ELR (cell line): ENCODE measurements around the gene TEX35.
"Not testable (repeated sequence)": the region's sequence is repeated elsewhere in the genome, so short reads cannot be mapped to it uniquely, and the experiment has no call there.

Experiments used
- DNase-seq: peaks from one replicate; pipeline ENCODE4 v3.0.0-alpha.2; 2015; ENCODE audit warnings: low read depth

TEX35 gene

DNA sequence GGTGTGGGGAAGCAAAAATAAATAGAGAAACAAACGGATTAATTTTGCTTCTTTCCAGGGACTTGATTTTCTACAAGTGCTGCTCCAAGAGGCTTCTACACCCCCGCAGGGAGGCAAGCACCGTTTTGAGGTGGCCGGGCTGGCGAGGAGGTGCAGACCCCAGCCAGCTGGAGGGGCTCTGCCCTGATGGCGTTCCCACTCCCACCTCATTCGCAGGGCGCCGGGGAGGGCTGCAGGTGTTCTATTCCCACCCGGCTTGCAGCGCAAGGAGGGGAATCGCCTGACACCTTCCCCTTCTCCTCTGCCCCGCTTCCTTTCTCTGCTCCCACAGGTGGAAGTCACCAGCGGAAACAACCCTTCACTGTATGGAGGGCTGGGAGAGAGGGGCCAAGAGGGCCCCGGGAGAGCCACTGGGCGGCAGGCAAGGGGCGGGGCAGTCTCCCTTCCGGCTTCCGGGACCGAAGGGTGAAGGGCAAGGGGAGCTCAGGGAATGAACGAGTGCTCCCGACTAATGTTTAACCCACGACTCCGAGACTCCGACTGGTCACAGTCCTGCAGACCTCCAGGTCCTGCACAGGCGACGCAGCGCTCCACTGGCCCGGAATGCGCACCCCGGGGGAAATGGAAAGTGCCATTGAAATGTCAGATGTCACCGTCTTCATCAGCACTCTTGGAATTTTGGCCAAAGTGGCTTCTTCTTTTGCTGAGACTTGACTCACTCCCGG, 29.1 kb downstream of the TEX35 start:
- DNase-seq, result peak; percentile 58

DNA sequence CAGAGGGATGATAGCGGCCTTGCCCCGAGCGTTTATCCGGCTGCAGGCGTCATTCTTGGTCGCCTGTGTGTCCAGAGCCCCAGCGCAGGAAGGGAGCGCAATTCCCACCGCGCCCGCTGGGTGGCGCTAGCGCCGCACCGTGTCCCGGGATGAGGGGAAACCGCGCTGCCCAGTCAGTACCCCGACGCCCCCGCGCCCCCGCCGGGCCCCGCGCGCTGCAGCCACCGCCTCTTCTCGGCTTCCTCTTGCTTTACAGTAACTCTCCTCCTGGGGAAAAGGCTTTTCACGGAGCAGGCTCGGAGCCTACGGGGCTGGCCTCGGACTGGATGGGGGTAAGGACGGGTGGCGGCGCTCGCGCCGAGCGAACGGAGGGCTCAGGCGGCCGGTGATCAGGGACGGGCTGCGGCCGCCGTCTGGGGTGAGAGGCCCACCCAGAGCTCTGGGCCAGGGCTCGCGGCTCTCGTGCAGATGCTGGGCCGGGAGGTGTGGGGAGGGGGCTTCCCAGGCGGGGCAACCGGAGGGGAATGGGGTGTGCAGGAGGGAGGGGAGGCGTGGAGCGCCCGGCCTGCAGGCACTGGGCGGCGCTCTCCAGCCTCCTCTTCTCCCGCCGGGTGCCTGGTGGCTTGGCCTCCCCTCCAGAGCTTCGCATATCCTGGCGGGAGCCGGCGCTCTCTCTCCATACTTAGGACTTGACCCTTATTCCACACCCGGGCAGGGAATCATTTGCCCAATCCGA, 29.8 kb downstream of the TEX35 start:
- DNase-seq, result peak; percentile 85

DNA sequence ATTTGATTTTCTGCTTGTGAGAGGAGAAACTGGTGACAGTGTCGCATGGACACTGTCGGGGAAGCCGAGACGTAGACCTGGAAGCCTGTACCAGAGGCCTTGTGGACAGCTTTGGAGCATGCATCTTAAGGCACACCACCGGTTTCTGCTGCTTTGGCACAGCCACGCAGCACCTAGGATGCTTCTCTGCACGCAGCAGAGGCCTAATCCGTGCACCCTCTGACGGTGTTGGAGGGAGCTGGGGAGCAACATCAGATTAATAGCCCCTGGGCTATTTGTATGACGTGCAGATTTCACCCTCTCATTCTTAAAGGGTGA, 30.3 kb downstream of the TEX35 start:
- DNase-seq, result peak; percentile 64

DNA sequence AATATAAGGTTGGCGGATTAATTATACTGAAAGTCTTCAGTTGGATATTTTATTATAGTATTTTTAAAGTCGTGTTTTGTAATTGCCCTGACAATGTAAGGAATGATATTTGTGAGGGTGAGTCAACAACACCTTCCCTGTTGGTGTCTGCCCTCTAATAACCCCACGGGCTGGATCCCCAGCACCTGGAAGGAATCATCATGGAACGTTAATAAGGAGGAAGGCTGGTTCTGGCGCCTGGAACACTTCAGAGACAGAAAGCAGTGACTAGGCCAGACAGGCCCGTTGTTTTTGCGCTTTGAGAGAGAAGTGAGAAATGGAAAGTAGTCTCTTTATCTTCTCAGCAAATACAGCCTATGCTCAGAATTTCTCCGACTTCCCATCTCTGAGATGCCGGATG, 31.6 kb downstream of the TEX35 start:
- DNase-seq, result no peak

DNA sequence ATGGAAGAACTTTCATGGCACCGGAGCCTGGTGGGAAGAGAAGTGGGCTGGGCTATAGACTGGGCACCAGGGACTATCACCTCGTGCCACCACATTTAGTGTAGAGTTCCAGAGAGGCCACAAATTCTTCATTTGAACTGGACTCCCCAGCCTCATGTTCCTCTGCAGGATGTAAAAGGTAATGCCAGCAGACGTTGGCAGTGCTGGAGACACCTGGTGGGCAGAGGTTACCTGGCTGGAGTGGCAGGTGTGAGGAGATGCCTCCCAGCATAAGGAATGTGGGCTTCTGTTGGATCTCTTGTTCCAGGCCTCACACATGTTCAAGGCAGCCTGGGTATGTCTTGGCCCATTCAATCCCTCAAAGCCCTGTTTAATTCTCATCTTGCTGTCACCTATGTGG, 35.2 kb downstream of the TEX35 start:
- no peak for DNase-seq

DNA sequence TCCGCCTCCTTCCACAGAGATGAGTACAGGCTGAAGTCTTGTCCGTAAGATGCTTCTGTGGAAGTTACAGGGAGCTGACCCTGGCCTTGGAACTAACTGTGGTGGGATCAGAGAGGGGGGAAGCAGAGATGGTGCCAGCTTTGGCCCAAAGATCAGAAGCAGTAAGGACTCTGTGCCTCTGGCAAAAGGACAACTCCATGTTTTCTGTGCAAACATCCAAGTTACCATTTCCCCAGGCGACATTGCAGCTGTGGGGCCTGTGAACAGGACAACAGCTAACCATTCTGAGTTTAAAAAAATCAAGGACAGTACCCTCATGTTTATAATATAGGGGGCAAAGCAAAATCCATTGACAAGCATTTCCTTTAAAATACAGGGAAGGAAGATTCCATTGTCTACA, 38.4 kb downstream of the TEX35 start:
- DNase-seq, result no peak

DNA sequence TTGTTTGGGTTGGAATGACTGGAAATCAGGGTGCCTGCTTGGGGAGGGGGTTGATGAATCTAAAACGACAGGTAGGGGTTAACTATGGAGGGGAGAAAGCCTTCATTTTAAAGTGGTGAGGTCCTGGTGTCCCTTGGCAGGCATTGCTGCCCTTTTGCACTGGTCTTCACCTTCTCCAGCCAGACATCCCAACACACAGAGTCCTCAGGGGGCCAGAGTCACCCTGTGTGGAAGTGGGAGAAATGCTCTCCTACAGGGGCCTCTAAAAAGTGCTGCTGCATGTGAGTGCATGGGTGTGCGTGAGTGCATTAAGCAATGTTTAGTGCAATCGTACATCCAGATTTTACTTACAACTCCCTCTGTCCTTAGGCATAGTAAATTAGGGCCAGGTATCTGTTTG, 39.0 kb downstream of the TEX35 start:
- no peak for DNase-seq

DNA sequence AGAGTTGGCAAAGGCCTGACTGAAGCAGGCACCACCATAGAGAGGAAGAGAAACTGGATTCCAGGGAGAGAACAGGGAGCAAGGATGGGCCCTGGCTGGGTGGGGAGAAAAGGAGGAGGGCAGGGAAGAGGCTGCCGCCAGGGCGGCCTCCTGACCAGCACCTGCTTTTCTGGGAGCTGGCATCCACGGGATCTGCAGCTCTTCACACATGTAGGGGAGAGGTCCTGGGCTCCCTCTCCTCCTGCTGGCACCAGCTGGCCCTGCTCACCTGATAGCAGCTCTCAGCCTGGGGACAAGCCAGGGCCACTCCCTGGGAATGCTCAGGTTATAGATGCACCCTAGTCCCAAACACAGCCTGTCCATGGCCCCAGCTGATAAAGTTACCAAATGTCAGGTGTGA, 39.9 kb downstream of the TEX35 start:
- DNase-seq, result no peak

DNA sequence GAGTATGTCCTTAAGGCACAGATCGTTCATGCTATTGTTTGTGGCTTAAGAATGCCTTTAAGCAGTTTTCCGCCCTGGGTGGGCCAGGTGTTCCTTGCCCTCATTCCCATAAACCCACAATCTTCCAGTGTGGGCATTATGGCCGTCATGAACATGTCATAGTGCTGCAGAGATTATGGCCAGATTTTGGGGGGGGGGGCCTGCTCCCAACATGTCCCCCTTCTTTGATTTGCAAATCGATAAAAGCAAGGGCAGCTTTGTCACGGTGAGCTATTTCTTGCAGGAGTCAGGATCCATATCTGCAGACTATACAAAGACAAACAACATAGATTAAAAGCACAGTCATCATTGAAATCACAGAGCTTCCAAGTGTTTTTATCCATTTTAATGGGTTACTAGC, 41.4 kb downstream of the TEX35 start:
- DNase-seq, result not testable (repeated sequence)

DNA sequence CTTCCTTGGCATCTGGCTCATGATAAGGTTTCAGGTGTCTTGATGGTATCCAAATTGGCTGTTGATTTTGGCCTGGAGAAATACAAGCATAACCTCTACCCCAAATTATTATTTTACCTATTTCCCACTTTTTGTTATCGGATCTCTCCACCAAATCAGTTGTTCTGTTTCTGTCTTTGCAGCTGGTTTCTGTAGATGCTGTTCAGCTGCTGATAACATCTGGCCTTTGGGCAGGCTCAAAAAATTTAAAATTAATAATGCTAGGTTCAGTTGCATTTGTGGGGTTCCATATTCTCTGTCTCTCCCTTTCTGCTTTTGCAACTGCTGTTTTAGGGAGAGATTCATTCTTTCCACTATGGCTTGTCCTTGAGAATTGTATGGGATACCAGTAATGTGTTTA, 42.7 kb downstream of the TEX35 start:
- DNase-seq, result not testable (repeated sequence)

DNA sequence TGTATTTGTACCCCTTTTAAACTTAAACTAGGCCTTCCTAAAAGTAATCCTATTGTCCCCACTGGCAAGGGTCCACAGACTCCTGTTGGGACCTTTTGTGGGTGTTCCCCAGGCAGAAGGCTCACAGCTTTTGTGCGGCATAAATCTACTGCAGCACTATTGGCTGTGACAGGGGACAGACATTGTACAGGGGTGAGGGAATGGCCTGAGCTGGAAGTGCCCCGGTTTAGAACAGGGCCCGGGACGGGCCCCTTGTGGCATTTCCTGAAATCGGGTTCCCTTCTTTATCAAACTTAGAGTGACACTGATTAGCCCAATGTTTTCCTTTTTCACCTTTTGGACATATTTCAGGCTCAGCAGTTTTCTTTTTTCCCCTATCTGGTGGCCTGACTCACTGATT, 45.9 kb downstream of the TEX35 start:
- not testable (repeated sequence) for DNase-seq

DNA sequence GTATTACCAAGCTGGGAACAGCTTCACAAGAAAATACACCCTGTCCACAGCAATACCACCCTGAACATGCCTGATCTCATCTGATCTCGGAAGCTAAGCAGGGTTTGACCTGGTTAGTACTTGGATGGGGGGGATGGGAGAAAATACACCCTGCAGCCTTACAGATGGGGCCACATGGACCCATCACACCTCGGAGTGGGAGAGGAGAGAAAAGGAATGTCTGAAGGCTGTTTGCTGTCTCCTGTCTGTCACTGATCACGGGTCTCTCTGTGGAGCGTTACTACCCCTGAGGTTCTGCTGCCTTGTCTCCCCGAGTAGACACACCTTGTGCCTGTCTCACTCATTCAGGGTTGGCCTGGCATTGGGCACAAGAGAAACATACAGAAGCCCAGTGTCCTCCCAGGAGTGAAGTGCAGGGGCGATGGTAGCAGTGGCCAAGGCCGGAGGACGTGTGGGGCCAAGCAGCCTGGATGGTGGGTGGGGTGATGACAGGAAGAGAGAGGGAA, 48.0 kb downstream of the TEX35 start:
- no peak for DNase-seq

DNA sequence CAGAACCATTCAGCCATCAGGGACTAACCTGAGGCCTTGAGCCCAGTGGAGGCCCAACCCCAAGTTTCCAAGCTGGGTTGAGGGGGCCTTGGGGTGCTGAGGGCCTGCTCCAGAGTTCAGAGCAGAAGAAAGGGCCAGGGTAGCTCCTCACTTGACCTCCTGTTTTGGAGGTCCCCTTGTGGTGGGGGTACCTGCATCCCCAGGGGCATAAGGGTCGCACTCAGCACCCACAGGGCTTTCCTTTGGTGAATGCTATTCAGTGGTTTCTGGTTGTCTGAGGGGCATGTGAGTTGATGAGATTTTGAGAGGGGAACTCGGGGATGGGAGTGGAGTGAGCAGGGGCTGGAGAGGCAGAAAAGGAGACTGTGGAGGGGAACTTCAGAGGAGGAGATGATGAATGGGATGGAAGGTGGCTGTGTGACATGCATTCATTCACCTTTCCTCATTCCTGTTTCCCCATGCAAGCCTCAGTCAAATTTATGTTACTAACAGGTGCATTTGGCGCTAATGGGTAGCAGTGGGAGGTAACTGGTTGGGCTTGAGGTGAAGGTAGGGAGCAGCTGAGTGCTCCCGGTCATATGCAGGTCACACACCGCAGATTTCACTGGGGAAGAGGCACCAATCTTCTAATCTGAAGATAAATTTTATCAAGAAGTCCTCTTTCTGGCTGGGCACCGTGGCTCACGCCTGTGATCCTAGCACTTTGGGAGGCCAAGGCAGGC, 50.4 kb downstream of the TEX35 start:
- DNase-seq, result no peak

DNA sequence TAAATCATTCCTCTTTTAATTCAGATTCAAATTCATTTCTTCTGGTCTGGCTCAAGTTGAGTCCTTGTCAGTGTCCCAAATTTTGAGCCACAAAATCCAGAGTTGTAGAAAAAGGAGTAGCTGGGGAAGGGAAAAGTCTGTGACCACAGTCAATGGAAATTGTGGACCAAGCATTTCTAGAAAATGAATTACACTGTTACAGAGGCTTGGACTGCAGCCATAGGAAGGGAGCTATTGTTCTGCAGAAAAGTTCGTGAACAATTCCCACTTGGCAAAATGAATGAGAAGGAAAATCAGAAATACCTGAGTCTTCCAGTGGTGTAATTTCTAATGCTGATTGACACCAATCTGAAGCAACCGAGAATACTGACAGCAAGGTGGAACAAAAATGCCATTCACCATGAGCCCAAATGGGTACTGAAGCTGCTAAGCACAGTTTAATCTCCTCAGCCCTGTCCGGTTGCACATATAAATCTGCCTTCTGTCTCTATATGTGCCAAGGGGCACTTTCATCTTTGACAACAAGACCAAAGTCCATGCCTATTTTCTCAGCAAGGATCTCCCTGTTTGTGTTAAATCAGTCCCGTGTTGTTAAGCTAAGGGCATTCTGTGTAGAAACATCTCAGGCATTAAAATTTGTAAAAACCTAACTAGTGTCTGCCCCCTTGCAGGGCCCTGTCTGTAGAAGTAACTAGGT, 51.3 kb downstream of the TEX35 start:
- no peak for DNase-seq

DNA sequence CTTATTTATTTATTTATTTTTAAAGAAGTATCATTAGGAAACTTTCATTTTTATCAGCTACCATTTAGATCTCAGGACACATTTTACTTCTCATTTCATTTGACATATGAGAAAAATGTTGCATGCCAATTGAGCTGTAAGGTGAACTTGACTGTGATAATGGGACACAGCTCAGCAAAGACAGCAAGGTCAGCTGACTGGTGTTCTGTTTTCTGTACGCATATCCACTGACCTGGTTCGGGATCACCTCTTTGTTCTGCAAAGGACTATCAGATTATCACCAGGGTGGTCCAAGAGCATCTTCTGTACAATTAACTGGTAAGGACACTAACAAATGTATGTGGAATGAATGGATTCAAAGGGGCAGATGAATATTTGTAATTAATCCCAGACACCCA, 51.9 kb downstream of the TEX35 start:
- DNase-seq, result no peak

DNA sequence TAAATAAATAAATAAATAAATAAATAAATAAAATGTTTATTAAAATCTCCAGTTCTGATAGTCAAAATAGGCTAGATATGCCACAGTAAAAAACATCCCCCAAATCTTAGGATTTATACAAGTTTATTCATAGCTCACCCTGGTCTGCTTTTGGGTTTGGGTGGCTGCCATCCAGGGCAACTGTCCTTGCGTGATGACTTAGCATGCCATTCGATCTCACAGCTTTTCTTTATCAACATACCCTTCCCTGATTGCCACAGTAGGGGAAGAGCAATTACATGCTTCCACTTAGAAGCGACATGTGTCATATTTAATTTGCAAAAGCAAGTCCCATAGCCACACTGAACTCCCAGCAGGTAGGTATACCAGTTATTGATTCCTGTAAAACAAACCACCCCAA, 52.7 kb downstream of the TEX35 start:
- no peak for DNase-seq

DNA sequence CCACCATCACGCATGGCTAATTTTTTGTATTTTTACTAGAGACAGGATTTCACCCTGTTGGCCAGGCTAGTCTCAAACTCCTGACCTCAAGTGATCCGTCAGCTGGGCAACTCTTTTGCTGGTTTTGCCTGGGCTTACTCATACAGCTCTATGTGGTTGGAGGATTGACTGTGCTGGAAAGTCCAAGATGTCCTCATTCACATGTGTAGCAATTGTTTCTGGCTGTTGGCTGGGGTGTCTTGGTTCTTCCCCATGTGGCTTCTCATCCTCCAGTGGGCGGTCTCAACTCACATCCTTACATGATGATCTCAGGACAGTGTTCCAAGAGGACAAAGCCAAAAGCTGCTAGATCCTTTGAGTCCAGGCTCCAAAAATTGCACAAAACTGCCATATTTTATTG, 53.3 kb downstream of the TEX35 start:
- peak; percentile 29 for DNase-seq

DNA sequence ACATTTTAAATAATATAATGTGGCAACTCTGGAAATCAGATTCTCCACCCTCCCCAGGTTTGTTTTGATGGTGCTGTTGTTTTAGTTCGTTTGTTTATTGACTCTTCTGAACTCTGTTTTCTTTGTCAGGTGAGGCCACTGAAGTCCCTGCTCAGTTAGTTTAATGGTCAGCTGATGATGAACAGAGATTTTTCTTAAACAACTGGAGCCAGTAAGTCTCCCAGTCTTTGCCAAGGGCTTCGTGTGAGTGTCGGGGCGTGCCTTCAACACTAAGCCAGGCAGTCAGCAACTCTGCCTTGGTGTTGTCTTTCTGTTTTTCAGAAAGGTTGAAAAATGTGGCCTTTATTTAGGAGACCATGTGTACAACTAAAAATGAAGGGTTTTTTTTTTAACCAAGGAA, 58.9 kb downstream of the TEX35 start:
- no peak for DNase-seq
